Colonic mucosa (tissue), 4 donors: Measurements from ENCODE around the gene CD7. TPM values are rescaled to one million over a fixed set of nuclear protein-coding genes. Genes with fewer than 3 reads are reported as not detected.

ENCODE experiments used
- DNase-seq: peaks from one replicate; pipeline ENCODE4 v3.0.0-alpha.2; 2020
- H3K27ac ChIP-seq: fragments of 200-600 bp; one replicate; pipeline ENCODE4 v1.8.0; 2021
- H3K27me3 ChIP-seq: fragments of 200-600 bp; one replicate; pipeline ENCODE4 v1.8.0; 2021
- H3K36me3 ChIP-seq: fragments of 200-600 bp; one replicate; pipeline ENCODE4 v1.8.0; 2021
- H3K4me1 ChIP-seq: fragments of 200-600 bp; one replicate; pipeline ENCODE4 v1.8.0; 2021; ENCODE audit warnings: mild to moderate bottlenecking
- H3K4me3 ChIP-seq: fragments of 200-600 bp; one replicate; pipeline ENCODE4 v1.8.0; 2021
- H3K9ac ChIP-seq, 2 donors: one replicate each; pipeline ENCODE4 v1.7.0; 2013; ENCODE audit warnings: control low read depth in 2 of 2, low read depth in 2 of 2, low read length in 2 of 2
- H3K9me3 ChIP-seq: fragments of 200-600 bp; one replicate; pipeline ENCODE4 v1.8.0; 2021
- CTCF ChIP-seq: fragments of 200-600 bp; IDR thresholded peaks from one replicate; pipeline ENCODE4 v1.8.0; 2022; ENCODE audit warnings: antibody characterized with exemption, mild to moderate bottlenecking
- intact Hi-C: fragments of 100-400 bp; cut with DNase I; formaldehyde crosslinking; loops from one replicate; pipeline ENCODE4 v1.14.1; 2022
- total RNA-seq, 2 donors: library from RNA; stranded (reverse); fragmentation: NEBNext Ultra II Directional in 1 of 2; extraction: Animal tissue kit (Norgen Biotek cat#: 25700) in 1 of 2; gene quantifications; one replicate each; pipeline ENCODE4 v1.2.1, GENCODE V29; 2021
- donor health status: healthy.
- donor health status: DM: no; HTN: no; CAD: no.
- donor health status: DM: no; HTN: no; CAD: no.

CD7 gene
- total RNA-seq, 2 donors from 2014 or later = 4.2 to 5.0 TPM

GRCh38 chr17:82301916-82302567, 15.4 kb downstream of the CD7 start:
- H3K9ac ChIP-seq = no peak overlapping the region
- no peaks in the 10 kb centered on the region for H3K9me3 ChIP-seq
- H3K4me1 ChIP-seq = peaks cover 12% of the 10 kb centered on the region
- peaks cover 4% of the 10 kb centered on the region for H3K27me3 ChIP-seq
- no peak for TF ChIP-seq CTCF
- H3K27ac ChIP-seq = no peak overlapping the region
- intact Hi-C loops = no loop called here
- no peak for DNase-seq
- no peak overlapping the region for H3K4me3 ChIP-seq
- H3K36me3 ChIP-seq = no peaks in the 10 kb centered on the region

GRCh38 chr17:82301300-82301915, 16.0 kb downstream of the CD7 start:
- DNase-seq = no peak
- TF ChIP-seq CTCF = no peak
- peak overlapping the region in 1 of 2 donors; percentile 12 for H3K9ac ChIP-seq
- no peak overlapping the region for H3K27ac ChIP-seq
- no peaks in the 10 kb centered on the region for H3K9me3 ChIP-seq
- H3K36me3 ChIP-seq = no peaks in the 10 kb centered on the region
- H3K4me3 ChIP-seq = no peak overlapping the region
- peaks cover 16% of the 10 kb centered on the region for H3K4me1 ChIP-seq
- H3K27me3 ChIP-seq = peaks cover 4% of the 10 kb centered on the region
- intact Hi-C loops = no loop called here

GRCh38 chr17:82300707-82301270, 16.6 kb downstream of the CD7 start:
- DNase-seq = peak; percentile 72
- intact Hi-C loops = no loop called here
- Histone ChIP-seq H3K4me3 (no peak overlapping the region), H3K36me3 (no peaks in the 10 kb centered on the region), H3K9ac (peak overlapping the region in 1 of 2 donors; percentile 12), H3K9me3 (no peaks in the 10 kb centered on the region), H3K27me3 (peaks cover 4% of the 10 kb centered on the region), H3K4me1 (peaks cover 21% of the 10 kb centered on the region), H3K27ac (no peak overlapping the region)
- TF ChIP-seq CTCF = peak; percentile 71

DNA sequence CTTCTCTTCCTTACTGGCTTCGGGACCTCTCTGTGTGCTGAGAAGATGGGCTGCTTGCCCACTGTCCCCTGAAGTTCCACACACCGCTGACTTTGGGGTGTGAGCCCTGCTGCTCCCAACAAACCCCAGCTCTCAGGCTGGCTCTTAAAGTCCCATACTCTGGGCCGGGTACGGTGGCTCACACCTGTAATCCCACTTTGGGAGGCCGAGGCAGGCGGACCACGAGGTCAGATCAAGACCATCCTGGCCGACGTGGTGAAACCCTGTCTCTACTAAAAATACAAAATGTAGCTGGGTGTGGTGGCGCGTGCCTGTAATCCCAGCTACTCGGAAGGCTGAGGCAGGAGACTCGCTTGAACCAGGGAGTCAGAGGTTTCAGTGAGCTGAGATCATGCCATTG, 17.2 kb downstream of the CD7 start:
- TF ChIP-seq CTCF = no peak
- Histone ChIP-seq H3K36me3 (no peaks in the 10 kb centered on the region), H3K27me3 (peaks cover 4% of the 10 kb centered on the region), H3K4me3 (no peak overlapping the region), H3K9me3 (no peaks in the 10 kb centered on the region), H3K9ac (no peak overlapping the region), H3K4me1 (peaks cover 21% of the 10 kb centered on the region), H3K27ac (no peak overlapping the region)
- DNase-seq = no peak
- intact Hi-C loops = no loop called here

- H3K9ac ChIP-seq = no peak overlapping the region
- intact Hi-C loops = no loop called here
Measured at GRCh38 chr17:82299452-82299851, 18.0 kb downstream of the CD7 start.

More at GRCh38 chr17:82299452-82299851, 18.0 kb downstream of the CD7 start:
- Histone ChIP-seq H3K27me3 (peaks cover 4% of the 10 kb centered on the region), H3K27ac (no peak overlapping the region), H3K4me1 (peaks cover 21% of the 10 kb centered on the region), H3K36me3 (no peaks in the 10 kb centered on the region), H3K9me3 (no peaks in the 10 kb centered on the region), H3K4me3 (no peak overlapping the region)
- no peak for DNase-seq
- TF ChIP-seq CTCF = no peak
